H54 (cell line): ENCODE results near the gene NPY2R.

Source experiments
- DNase-seq: peaks from one replicate; pipeline ENCODE4 v3.0.0; 2011; ENCODE audit warnings: low spot score, mixed read lengths; ENCODE audit not compliant: insufficient read length
- FAIRE-seq: peaks from 3 replicates; lab custom pipeline; 2011; peaks lifted over from hg19 to GRCh38; lab: Jason Lieb, UNC
- POLR2A ChIP-seq: IDR thresholded peaks from 2 replicates; pipeline ENCODE4 v1.6.1; 2011; ENCODE audit warnings: low read depth, mild to moderate bottlenecking, low read length

The NPY2R gene

GRCh38 chr4:155208258-155209054 is at the start of gene NPY2R:
Gene NPY2R, plus strand, starts transcription at chr4:155208636. Its CDS starts 5,304 bp downstream, at chr4:155213940.
- FAIRE-seq (no peak), DNase-seq (no peak)
- no peak for TF ChIP-seq POLR2A

GRCh38 chr4:155161357-155161756 is 47.1 kb upstream of the NPY2R start:
- DNase-seq, result no peak
- TF ChIP-seq POLR2A, result no peak
- no peak for FAIRE-seq

GRCh38 chr4:155164718-155165117 is 43.7 kb upstream of the NPY2R start:
- no peak for TF ChIP-seq POLR2A
- DNase-seq (no peak), FAIRE-seq (no peak)

GRCh38 chr4:155170569-155170968 is 37.9 kb upstream of the NPY2R start:
- DNase-seq (no peak), FAIRE-seq (no peak)
- TF ChIP-seq POLR2A, result no peak

- DNase-seq, result no peak
- TF ChIP-seq POLR2A, result no peak
- FAIRE-seq, result no peak
Observed at GRCh38 chr4:155173371-155173770, 35.1 kb upstream of the NPY2R start.

- DNase-seq, result no peak
- no peak for FAIRE-seq
- TF ChIP-seq POLR2A, result no peak
Observed at GRCh38 chr4:155174668-155175067, 33.8 kb upstream of the NPY2R start.

GRCh38 chr4:155179216-155179615 is 29.2 kb upstream of the NPY2R start:
- no peak for FAIRE-seq

GRCh38 chr4:155186972-155187371 is 21.5 kb upstream of the NPY2R start:
- no peak for FAIRE-seq
- TF ChIP-seq POLR2A, result no peak
- DNase-seq, result no peak

More at GRCh38 chr4:155179216-155179615, 29.2 kb upstream of the NPY2R start:
- DNase-seq, result no peak
- no peak for TF ChIP-seq POLR2A

- no peak for FAIRE-seq
- TF ChIP-seq POLR2A, result no peak
- DNase-seq, result no peak
Observed at GRCh38 chr4:155187989-155188388, 20.4 kb upstream of the NPY2R start.

- no peak for TF ChIP-seq POLR2A
- DNase-seq (no peak), FAIRE-seq (no peak)
Observed at GRCh38 chr4:155190099-155190498, 18.3 kb upstream of the NPY2R start.

- DNase-seq (no peak), FAIRE-seq (no peak)
- no peak for TF ChIP-seq POLR2A
Observed at GRCh38 chr4:155197757-155198156, 10.7 kb upstream of the NPY2R start.

- TF ChIP-seq POLR2A, result no peak
- FAIRE-seq (no peak), DNase-seq (no peak)
Observed at GRCh38 chr4:155207534-155208257, 740 bp upstream of the NPY2R start.

GRCh38 chr4:155220025-155220424 is 11.6 kb downstream of the NPY2R start:
- TF ChIP-seq POLR2A, result no peak
- DNase-seq, result no peak
- no peak for FAIRE-seq

- TF ChIP-seq POLR2A, result no peak
- FAIRE-seq (no peak), DNase-seq (no peak)
Observed at GRCh38 chr4:155227131-155227530, 18.7 kb downstream of the NPY2R start.
